SK-N-SH treated with all-trans-retinoic acid at 6 μM for 48 hours (cell line): Measurements from ENCODE around the gene ATF2.

ENCODE experiments used
- ATAC-seq: fragments of 200-7000 bp; cut with Tn5 transposase; 3 replicates; pipeline ENCODE4 v1.9.1; 2020; ENCODE audit warnings: mild to moderate bottlenecking, moderate library complexity
- ARNTL ChIP-seq: fragments of 450-650 bp; formaldehyde crosslinking; IDR thresholded peaks from 2 replicates; pipeline ENCODE4 v1.5.0; 2020; ENCODE audit warnings: low read depth, mild to moderate bottlenecking, moderate library complexity, borderline replicate concordance
- BACH2 ChIP-seq: fragments of 250-450 bp; sonication (Bioruptor Pico); IDR thresholded peaks from 2 replicates; pipeline ENCODE4 v1.9.0; 2021; ENCODE audit warnings: mild to moderate bottlenecking, borderline replicate concordance
- CREB5 ChIP-seq: fragments of 250-450 bp; sonication (Bioruptor Pico); IDR thresholded peaks from 2 replicates; pipeline ENCODE4 v1.5.1; 2020; ENCODE audit warnings: low read depth, mild to moderate bottlenecking, moderate library complexity
- CSDC2 ChIP-seq: fragments of 250-450 bp; sonication (Bioruptor Pico); IDR thresholded peaks from 2 replicates; pipeline ENCODE4 v1.5.0; 2020; ENCODE audit warnings: mild to moderate bottlenecking, moderate library complexity
- ESRRG ChIP-seq: fragments of 250-450 bp; sonication (Bioruptor Pico); IDR thresholded peaks from 2 replicates; pipeline ENCODE4 v1.6.1; 2021; ENCODE audit warnings: mild to moderate bottlenecking
- ISL1 ChIP-seq: fragments of 250-450 bp; sonication (Bioruptor Pico); IDR thresholded peaks from 2 replicates; pipeline ENCODE4 v2.1.2; 2022; ENCODE audit warnings: mild to moderate bottlenecking, moderate library complexity
- OSR1 ChIP-seq: fragments of 250-450 bp; sonication (Bioruptor Pico); IDR thresholded peaks from 2 replicates; pipeline ENCODE4 v1.8.0; 2022; ENCODE audit warnings: moderate library complexity, mild to moderate bottlenecking, inconsistent platforms
- PATZ1 ChIP-seq: fragments of 250-450 bp; sonication (Bioruptor Pico); IDR thresholded peaks from 2 replicates; pipeline ENCODE4 v1.8.0; 2020; ENCODE audit warnings: mild to moderate bottlenecking, moderate library complexity, borderline replicate concordance
- POU6F1 ChIP-seq: fragments of 250-450 bp; sonication (Bioruptor Pico); IDR thresholded peaks from 2 replicates; pipeline ENCODE4 v1.8.0; 2021; ENCODE audit warnings: low read depth, mild to moderate bottlenecking, moderate library complexity, borderline replicate concordance
- PPARA ChIP-seq: fragments of 250-450 bp; sonication (Bioruptor Pico); IDR thresholded peaks from 2 replicates; pipeline ENCODE4 v1.5.0; 2020; ENCODE audit warnings: mild to moderate bottlenecking, borderline replicate concordance
- SNAI2 ChIP-seq: fragments of 250-450 bp; sonication (Bioruptor Pico); IDR thresholded peaks from 2 replicates; pipeline ENCODE4 v1.5.0; 2020; ENCODE audit warnings: mild to moderate bottlenecking, moderate library complexity
- TCF4 ChIP-seq: fragments of 250-450 bp; sonication (Bioruptor Pico); IDR thresholded peaks from 2 replicates; pipeline ENCODE4 v1.8.0; 2021; ENCODE audit warnings: mild to moderate bottlenecking, moderate library complexity, borderline replicate concordance
- TOX ChIP-seq: fragments of 250-450 bp; sonication (Bioruptor Pico); IDR thresholded peaks from 2 replicates; pipeline ENCODE4 v1.8.0; 2021; ENCODE audit warnings: mild to moderate bottlenecking, moderate library complexity, borderline replicate concordance
- ZC3H10 ChIP-seq: fragments of 250-450 bp; sonication (Bioruptor Pico); IDR thresholded peaks from 2 replicates; pipeline ENCODE4 v1.5.1; 2021; ENCODE audit warnings: mild to moderate bottlenecking, moderate library complexity
- ZFP3 ChIP-seq: fragments of 250-450 bp; sonication (Bioruptor Pico); IDR thresholded peaks from 2 replicates; pipeline ENCODE4 v1.5.0; 2020; ENCODE audit warnings: mild to moderate bottlenecking, moderate library complexity
- ZNF8 ChIP-seq: fragments of 450-650 bp; formaldehyde crosslinking; IDR thresholded peaks from 2 replicates; pipeline ENCODE4 v1.5.0; 2020; ENCODE audit warnings: mild to moderate bottlenecking, moderate library complexity
- TF ChIP-seq, protein P1 (sequence below): fragments of 250-450 bp; sonication (Bioruptor Pico); IDR thresholded peaks from 2 replicates; pipeline ENCODE4 v1.5.0; 2020; ENCODE audit warnings: mild to moderate bottlenecking, moderate library complexity
- TF ChIP-seq, protein P2 (sequence below): fragments of 250-450 bp; sonication (Bioruptor Pico); IDR thresholded peaks from 2 replicates; pipeline ENCODE4 v1.5.1; 2021; ENCODE audit warnings: mild to moderate bottlenecking, moderate library complexity

Gene ATF2

DNA sequence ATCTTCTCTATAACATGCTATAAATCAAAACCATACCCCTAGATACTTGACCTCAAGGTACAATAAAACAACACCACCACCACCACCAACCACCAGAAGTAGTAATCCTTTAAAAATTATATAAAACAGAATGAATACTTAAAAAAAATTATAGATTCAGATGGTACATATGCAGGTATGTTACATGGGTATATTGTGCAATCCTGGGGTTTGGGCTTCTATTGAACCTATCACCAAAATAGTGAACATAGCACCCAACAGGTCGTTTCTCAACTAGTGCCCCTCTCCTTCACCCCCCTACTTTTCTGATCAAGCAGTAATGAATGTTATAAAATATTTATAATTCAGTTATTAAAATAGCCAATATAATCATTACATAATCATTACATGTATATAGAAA lies 91.7 kb downstream of the ATF2 start:
- no peak for ATAC-seq
- TF ChIP-seq TCF4 (CRISPR knock-in tag) (no peak), POU6F1 (no peak), ISL1 (CRISPR knock-in tag) (no peak), ZFP3 (no peak), OSR1 (no peak), BACH2 (CRISPR knock-in tag) (no peak), ARNTL (no peak), ESRRG (CRISPR knock-in tag) (no peak), PPARA (CRISPR knock-in tag) (no peak), TOX (CRISPR knock-in tag) (no peak), PATZ1 (CRISPR knock-in tag) (no peak), ZNF8 (no peak), CREB5 (CRISPR knock-in tag) (no peak), CSDC2 (CRISPR knock-in tag) (no peak), ZC3H10 (no peak)
- TF ChIP-seq, protein P1, sequence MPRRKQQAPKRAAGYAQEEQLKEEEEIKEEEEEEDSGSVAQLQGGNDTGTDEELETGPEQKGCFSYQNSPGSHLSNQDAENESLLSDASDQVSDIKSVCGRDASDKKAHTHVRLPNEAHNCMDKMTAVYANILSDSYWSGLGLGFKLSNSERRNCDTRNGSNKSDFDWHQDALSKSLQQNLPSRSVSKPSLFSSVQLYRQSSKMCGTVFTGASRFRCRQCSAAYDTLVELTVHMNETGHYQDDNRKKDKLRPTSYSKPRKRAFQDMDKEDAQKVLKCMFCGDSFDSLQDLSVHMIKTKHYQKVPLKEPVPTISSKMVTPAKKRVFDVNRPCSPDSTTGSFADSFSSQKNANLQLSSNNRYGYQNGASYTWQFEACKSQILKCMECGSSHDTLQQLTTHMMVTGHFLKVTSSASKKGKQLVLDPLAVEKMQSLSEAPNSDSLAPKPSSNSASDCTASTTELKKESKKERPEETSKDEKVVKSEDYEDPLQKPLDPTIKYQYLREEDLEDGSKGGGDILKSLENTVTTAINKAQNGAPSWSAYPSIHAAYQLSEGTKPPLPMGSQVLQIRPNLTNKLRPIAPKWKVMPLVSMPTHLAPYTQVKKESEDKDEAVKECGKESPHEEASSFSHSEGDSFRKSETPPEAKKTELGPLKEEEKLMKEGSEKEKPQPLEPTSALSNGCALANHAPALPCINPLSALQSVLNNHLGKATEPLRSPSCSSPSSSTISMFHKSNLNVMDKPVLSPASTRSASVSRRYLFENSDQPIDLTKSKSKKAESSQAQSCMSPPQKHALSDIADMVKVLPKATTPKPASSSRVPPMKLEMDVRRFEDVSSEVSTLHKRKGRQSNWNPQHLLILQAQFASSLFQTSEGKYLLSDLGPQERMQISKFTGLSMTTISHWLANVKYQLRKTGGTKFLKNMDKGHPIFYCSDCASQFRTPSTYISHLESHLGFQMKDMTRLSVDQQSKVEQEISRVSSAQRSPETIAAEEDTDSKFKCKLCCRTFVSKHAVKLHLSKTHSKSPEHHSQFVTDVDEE, result no peak
- TF ChIP-seq, protein P2, sequence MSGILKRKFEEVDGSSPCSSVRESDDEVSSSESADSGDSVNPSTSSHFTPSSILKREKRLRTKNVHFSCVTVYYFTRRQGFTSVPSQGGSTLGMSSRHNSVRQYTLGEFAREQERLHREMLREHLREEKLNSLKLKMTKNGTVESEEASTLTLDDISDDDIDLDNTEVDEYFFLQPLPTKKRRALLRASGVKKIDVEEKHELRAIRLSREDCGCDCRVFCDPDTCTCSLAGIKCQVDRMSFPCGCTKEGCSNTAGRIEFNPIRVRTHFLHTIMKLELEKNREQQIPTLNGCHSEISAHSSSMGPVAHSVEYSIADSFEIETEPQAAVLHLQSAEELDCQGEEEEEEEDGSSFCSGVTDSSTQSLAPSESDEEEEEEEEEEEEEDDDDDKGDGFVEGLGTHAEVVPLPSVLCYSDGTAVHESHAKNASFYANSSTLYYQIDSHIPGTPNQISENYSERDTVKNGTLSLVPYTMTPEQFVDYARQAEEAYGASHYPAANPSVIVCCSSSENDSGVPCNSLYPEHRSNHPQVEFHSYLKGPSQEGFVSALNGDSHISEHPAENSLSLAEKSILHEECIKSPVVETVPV (CRISPR knock-in tag), result no peak

- TF ChIP-seq POU6F1 (no peak), CREB5 (CRISPR knock-in tag) (no peak), PATZ1 (CRISPR knock-in tag) (no peak), SNAI2 (no peak)
- ATAC-seq, result no peak
Measured at GRCh38 chr2:175074478-175074877, 93.5 kb downstream of the ATF2 start.
